Measurements from ENCODE around the gene CDCA3. TPM values are rescaled to one million over a fixed set of nuclear protein-coding genes. Genes with fewer than 3 reads are reported as not detected.

The CDCA3 gene
- total RNA-seq, 3 donors from 2014 or later: 2.8 to 15.3 (median 5.2) TPM

DNA sequence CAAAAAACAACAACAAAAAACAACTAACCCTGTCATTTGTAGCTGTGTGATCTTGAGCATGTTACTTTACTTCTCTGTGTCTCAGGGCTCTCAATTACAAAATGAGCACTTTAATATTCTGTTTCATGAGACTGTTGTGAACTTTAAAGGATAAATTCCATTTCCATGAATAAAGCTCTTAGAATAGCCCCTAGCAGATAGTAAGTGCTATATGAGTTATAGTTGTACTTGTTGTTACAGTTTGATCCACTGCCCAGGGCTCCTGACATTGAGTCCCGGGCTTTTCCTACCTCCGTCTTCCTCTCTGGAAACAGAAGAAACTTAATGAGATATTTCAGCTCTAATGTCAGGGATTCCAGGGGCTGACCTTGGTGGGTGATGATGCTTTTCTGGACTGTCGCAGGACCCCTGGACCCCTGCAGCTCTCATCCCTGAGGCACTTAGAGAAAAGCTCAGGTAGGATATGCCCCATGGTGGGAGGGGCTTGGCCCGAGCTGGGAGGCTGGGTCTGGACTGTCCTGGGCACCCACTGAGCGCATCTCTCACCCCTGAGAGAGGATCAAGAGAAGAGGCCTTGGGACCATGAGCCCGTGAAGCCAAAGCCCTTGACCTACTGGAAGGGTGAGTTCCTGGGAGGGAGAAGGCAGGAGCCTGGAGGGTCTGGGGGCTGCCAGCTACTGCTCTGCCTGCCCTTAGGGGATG lies 17.7 kb downstream of the CDCA3 start:
- DNase-seq (peak in 2 of 3 donors; percentile 9 to 14), ATAC-seq (no peak)
- intact Hi-C loops (cut with DNase I, micrococcal nuclease): no loop called here
- TF ChIP-seq, protein P1, sequence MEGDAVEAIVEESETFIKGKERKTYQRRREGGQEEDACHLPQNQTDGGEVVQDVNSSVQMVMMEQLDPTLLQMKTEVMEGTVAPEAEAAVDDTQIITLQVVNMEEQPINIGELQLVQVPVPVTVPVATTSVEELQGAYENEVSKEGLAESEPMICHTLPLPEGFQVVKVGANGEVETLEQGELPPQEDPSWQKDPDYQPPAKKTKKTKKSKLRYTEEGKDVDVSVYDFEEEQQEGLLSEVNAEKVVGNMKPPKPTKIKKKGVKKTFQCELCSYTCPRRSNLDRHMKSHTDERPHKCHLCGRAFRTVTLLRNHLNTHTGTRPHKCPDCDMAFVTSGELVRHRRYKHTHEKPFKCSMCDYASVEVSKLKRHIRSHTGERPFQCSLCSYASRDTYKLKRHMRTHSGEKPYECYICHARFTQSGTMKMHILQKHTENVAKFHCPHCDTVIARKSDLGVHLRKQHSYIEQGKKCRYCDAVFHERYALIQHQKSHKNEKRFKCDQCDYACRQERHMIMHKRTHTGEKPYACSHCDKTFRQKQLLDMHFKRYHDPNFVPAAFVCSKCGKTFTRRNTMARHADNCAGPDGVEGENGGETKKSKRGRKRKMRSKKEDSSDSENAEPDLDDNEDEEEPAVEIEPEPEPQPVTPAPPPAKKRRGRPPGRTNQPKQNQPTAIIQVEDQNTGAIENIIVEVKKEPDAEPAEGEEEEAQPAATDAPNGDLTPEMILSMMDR (IDR thresholded peaks at IDR 0.05): no peak
- H3K4me3 ChIP-seq: no peak overlapping the region
- no peaks in the 10 kb centered on the region for H3K4me1 ChIP-seq (ENCODE audit: low read depth)
- no peaks in the 10 kb centered on the region for H3K9me3 ChIP-seq
- H3K36me3 ChIP-seq (ENCODE audit: low read depth): no peaks in the 10 kb centered on the region

DNA sequence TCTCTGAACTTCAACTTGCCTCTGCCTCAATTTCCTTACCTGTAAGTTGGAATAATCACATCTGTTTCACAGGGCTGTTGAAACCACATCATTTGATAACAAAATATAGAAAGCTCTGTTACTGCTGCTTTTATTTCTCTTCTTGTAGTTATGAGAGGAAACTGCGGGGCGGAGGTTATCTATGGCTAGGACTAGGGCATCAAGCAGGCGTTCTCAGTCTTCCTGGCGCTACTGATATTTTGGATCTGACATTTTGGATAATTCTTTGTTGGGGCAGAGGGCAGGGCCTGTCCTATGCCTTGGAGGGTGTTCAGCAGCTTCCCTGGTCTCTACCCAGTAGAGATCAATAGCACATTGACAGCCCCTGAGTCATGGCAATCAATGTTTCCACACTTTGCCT lies 19.0 kb downstream of the CDCA3 start:
- Histone ChIP-seq H3K4me1 (ENCODE audit: low read depth) (peaks cover 5% of the 10 kb centered on the region), H3K4me3 (no peak overlapping the region), H3K9me3 (no peaks in the 10 kb centered on the region), H3K36me3 (ENCODE audit: low read depth) (no peaks in the 10 kb centered on the region)
- no peak for ATAC-seq
- intact Hi-C loops (cut with DNase I, micrococcal nuclease): no loop called here
- peak in 2 of 3 donors; percentile 2 for DNase-seq
- TF ChIP-seq, protein P1 (IDR thresholded peaks at IDR 0.05): no peak

DNA sequence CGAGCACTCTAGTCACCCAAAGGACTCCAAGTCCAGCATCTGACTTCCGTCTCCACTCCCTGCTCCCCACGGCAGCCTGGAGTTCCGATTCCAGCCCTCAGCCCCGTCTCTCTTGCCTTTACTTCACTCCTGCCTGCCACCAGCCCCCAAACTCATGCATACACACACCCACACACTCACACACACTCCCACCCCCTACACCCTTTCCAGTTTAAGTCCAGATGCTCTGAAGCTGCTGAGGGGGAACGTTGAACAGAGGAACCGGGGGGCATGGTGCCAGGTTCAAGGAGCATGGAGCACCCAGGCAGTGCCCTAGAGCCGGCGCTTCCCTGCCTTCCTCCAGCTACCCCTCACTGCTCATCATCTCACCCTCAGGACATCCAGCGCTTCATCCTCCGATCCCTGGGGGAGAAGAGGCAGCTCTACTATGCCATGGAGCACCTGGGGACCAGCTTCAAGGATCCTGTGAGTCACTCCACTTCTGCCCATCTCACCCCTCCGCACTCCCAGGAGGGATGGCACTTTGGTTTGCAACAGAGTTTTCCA lies 19.6 kb downstream of the CDCA3 start:
- Histone ChIP-seq H3K4me3 (no peak overlapping the region), H3K36me3 (ENCODE audit: low read depth) (no peaks in the 10 kb centered on the region), H3K4me1 (ENCODE audit: low read depth) (peaks cover 6% of the 10 kb centered on the region), H3K9me3 (no peaks in the 10 kb centered on the region)
- ATAC-seq: no peak
- peak in 1 of 3 donors; percentile 14 for DNase-seq
- intact Hi-C loops (cut with DNase I, micrococcal nuclease): no loop called here
- TF ChIP-seq, protein P1 (IDR thresholded peaks at IDR 0.05): no peak

DNA sequence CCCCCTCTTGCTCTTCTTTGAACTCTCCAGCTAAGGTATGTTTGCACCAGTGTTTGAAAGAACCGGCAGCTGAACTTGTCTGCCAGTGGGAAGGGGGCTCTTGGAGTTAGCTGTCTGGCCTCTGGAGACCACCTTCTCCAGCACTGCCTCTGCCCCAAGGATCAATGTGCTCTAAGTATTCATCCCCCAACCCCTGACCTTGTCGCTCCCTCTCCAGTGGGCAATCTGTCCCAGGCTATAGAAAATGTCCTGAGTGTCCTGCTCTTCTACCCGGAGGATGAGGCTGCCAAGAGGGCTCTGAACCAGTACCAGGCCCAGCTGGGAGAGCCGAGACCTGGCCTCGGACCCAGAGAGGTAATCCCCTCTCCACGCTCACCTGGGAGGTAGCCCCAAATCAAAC lies 20.1 kb downstream of the CDCA3 start:
- intact Hi-C loops (cut with DNase I, micrococcal nuclease): no loop called here
- Histone ChIP-seq H3K9me3 (no peaks in the 10 kb centered on the region), H3K4me1 (ENCODE audit: low read depth) (peaks cover 6% of the 10 kb centered on the region), H3K36me3 (ENCODE audit: low read depth) (no peaks in the 10 kb centered on the region), H3K4me3 (no peak overlapping the region)
- TF ChIP-seq, protein P1 (IDR thresholded peaks at IDR 0.05): no peak
- DNase-seq (peak in 2 of 3 donors; percentile 15 to 36), ATAC-seq (no peak)

DNA sequence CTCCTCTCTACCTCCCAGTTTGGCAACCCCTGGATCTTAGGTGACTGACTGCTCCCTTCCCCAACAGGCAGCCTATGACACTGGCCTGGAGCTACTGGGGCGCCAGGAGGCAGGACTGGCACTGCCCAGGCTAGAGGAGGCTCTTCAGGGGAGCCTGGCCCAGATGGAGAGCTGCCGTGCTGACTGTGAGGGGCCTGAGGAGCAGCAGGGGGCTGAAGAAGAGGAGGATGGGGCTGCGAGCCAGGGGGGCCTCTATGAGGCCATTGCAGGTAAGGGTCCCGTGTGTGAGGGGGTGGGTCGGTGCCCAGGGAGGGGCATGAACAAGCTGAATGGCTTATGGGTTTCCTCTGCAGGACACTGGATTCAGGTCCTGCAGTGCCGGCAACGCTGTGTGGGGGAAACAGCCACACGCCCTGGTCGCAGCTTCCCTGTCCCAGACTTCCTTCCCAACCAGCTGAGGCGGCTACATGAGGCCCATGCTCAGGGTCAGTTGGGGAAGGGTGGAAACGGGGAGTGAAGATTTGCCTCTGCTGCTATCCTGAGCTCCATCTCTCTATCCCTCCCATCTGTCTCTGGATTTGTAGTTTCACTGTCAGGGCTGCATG lies 20.7 kb downstream of the CDCA3 start:
- no peak for ATAC-seq
- TF ChIP-seq, protein P1 (IDR thresholded peaks at IDR 0.05): no peak
- no peak overlapping the region for H3K4me3 ChIP-seq
- no peaks in the 10 kb centered on the region for H3K9me3 ChIP-seq
- peak in 1 of 3 donors; percentile 21 for DNase-seq
- H3K4me1 ChIP-seq (ENCODE audit: low read depth): peaks cover 6% of the 10 kb centered on the region
- H3K36me3 ChIP-seq (ENCODE audit: low read depth): no peaks in the 10 kb centered on the region
- intact Hi-C loops (cut with DNase I, micrococcal nuclease): no loop called here
